PFSK-1 (cell line): ENCODE data around the gene LYL1.

Experiments
- POLR2AphosphoS5 ChIP-seq: IDR thresholded peaks from 2 replicates; pipeline ENCODE4 v1.6.1; 2012; ENCODE audit warnings: low read depth, mild to moderate bottlenecking, control low read depth, low read length, moderate library complexity
- REST ChIP-seq, 2 experiments: IDR thresholded peaks; 2 replicates each; pipeline versions ENCODE4 v1.6.1 to v1.8.0; 2011 to 2012; ENCODE audit warnings: low read depth in 2 of 2, low read length in 2 of 2, control low read depth in 1 of 2, inconsistent platforms in 1 of 2, mild to moderate bottlenecking in 1 of 2, moderate library complexity in 1 of 2; ENCODE audit not compliant: insufficient read depth in 1 of 2
- SIN3A ChIP-seq: IDR thresholded peaks from 2 replicates; pipeline ENCODE4 v1.6.1; 2012; ENCODE audit warnings: mild to moderate bottlenecking, low read length, moderate library complexity, borderline replicate concordance; ENCODE audit not compliant: insufficient read depth

DNA sequence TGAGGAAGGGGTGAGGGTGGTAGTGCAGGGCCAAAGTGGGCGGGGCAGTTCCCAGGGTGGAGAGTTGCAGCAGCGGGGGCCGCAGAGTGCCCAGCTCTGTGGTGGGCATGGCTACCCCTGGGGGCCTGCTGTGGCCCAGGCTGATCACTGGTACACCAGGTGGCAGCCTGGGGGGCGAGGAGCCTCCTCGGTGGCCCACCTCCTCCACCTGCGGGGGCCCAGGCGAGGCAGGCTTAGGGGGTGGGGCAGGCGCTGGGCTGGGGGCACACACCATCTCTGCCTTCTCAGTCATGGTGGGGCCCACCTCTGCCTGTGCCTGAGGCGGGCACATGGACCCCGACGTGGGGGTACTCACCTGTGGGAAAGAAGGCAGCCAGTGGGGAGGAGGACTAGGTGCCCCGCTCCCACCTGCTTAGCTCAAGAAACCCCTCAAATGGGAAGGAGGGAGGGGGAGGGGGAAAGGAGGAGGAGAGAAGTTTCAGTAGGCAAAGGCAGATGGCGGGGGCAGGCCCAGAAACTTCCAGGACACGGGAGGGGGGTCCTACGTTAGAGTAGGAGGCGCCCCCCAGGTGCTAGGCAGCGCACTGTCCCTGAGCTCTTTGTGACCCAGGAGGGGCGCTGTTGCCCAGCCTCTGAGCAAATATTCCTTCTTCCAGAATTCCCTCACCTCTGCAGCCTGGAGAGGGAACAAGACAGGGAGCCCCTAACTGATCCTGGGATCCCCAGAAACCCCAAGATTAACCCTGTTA is 1.6 kb downstream of the LYL1 start:
- no peak for TF ChIP-seq POLR2AphosphoS5
- no peak for TF ChIP-seq SIN3A
- TF ChIP-seq REST (IDR thresholded peaks at IDR 0.05; ENCODE audit: insufficient read depth in 1 of 2, low read depth in 2 of 2, low read length in 2 of 2): no peak
